Smooth muscle cell (in vitro differentiated cells): ENCODE results near the gene MICU1. TPM values are rescaled to one million over a fixed set of nuclear protein-coding genes. Genes with fewer than 3 reads are reported as not detected.

Experiments
- DNase-seq: peaks from one replicate; lab custom pipeline; 2025; ENCODE audit not compliant: unreplicated experiment; lab: John Stamatoyannopoulos, UW
- H2AFZ ChIP-seq: fragments of 200-600 bp; sonication (generic); 2 replicates; pipeline ENCODE4 v1.6.0; 2016; ENCODE audit warnings: antibody characterized with exemption, low read depth, mild to moderate bottlenecking
- H3F3A ChIP-seq: fragments of 200-600 bp; sonication (generic); 2 replicates; pipeline ENCODE4 v1.6.0; 2017; ENCODE audit warnings: antibody characterized with exemption, low read depth
- H3K27ac ChIP-seq: fragments of 200-600 bp; sonication (generic); 2 replicates; pipeline ENCODE4 v1.5.1; 2016; ENCODE audit warnings: low read depth, mild to moderate bottlenecking
- H3K27me3 ChIP-seq: fragments of 200-600 bp; sonication (generic); 2 replicates; pipeline ENCODE4 v1.6.1; 2016; ENCODE audit warnings: low read depth, mild to moderate bottlenecking
- H3K36me3 ChIP-seq: fragments of 200-600 bp; sonication (generic); 2 replicates; pipeline ENCODE4 v1.5.1; 2016; ENCODE audit warnings: low read depth
- H3K4me1 ChIP-seq: fragments of 200-600 bp; sonication (generic); 2 replicates; pipeline ENCODE4 v1.5.1; 2016; ENCODE audit warnings: low read depth
- H3K4me2 ChIP-seq: fragments of 200-600 bp; sonication (generic); 2 replicates; pipeline ENCODE4 v1.6.0; 2016; ENCODE audit warnings: mild to moderate bottlenecking
- H3K4me3 ChIP-seq: fragments of 200-600 bp; sonication (generic); 2 replicates; pipeline ENCODE4 v1.5.1; 2016; ENCODE audit warnings: mild to moderate bottlenecking
- H3K79me2 ChIP-seq: fragments of 200-600 bp; sonication (generic); 2 replicates; pipeline ENCODE4 v1.6.0; 2016; ENCODE audit warnings: low read depth, mild to moderate bottlenecking
- H3K9ac ChIP-seq: fragments of 200-600 bp; sonication (generic); 2 replicates; pipeline ENCODE4 v1.6.0; 2016; ENCODE audit warnings: low read depth
- H3K9me3 ChIP-seq: fragments of 200-600 bp; sonication (generic); replicated peaks from 2 replicates; pipeline ENCODE4 v1.5.1; 2016; ENCODE audit warnings: low read depth
- H4K20me1 ChIP-seq: fragments of 200-600 bp; sonication (generic); 2 replicates; pipeline ENCODE4 v1.6.0; 2016; ENCODE audit warnings: low read depth
- CTCF ChIP-seq: fragments of 200-600 bp; sonication (generic); IDR thresholded peaks from 2 replicates; pipeline ENCODE4 v1.5.1; 2017; ENCODE audit warnings: borderline replicate concordance, mild to moderate bottlenecking, antibody characterized with exemption; ENCODE audit not compliant: insufficient read depth, poor library complexity, severe bottlenecking
- WGBS: methylation state at CpG from one replicate; pipeline ENCODE4 v1.1.7; 2016; ENCODE audit warnings: low lambda C conversion rate; 5-methylcytosine and 5-hydroxymethylcytosine counted together
- polyA plus RNA-seq: library from polyadenylated mRNA; unstranded; fragments of >200 nt; fragmentation: Nextera tagmentation; extraction: Ambion mirVana; gene quantifications from 2 replicates; pipeline ENCODE4 v1.2.1, GENCODE V29; 2016
- total RNA-seq: library from RNA; depleted of rRNA; stranded (reverse); fragments of >200 nt; gene quantifications from 2 replicates; pipeline ENCODE4 v1.2.3, GENCODE V29; 2014

MICU1 gene
- total and polyA plus RNA-seq, 2 experiments from 2014 or later, result 35.0 to 35.1 TPM

DNA sequence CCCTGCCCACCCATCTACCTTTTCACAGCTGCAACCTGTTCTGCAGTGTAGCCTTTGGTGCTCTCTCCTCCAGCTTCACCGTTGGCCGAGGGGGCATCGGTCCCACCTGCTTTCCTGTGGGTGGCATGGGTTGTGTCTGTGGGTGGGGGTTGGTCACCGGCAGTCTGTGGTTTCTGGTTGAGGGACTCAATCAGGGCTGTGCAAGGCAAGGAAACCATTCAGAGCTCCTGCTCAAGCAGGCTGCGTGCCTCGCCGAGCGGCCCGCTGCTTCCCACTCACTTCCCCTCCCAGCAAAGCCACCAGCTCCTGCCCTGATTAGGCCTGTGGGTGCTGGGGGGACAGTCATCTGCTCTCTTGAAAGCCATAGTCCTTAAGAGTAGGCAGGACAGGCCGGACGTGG is 280.9 kb downstream of the MICU1 start:
- no peak overlapping the region for H3K4me2 ChIP-seq
- no peaks in the 10 kb centered on the region for H3F3A ChIP-seq
- H2AFZ ChIP-seq, result no peak overlapping the region
- H3K79me2 ChIP-seq, result peaks cover 4% of the 10 kb centered on the region
- no peak overlapping the region for H3K9ac ChIP-seq
- no peaks in the 10 kb centered on the region for H3K9me3 ChIP-seq
- 90% methylated on average over 11 of the region's 11 CpGs for WGBS
- peaks cover 12% of the 10 kb centered on the region for H4K20me1 ChIP-seq
- no peak for DNase-seq
- H3K27me3 ChIP-seq, result no peaks in the 10 kb centered on the region
- H3K4me3 ChIP-seq, result no peak overlapping the region
- no peaks in the 10 kb centered on the region for H3K36me3 ChIP-seq
- H3K4me1 ChIP-seq, result no peaks in the 10 kb centered on the region
- no peak for TF ChIP-seq CTCF
- H3K27ac ChIP-seq, result no peak overlapping the region

- no peak for TF ChIP-seq CTCF
- no peaks in the 10 kb centered on the region for H3F3A ChIP-seq
- no peaks in the 10 kb centered on the region for H3K36me3 ChIP-seq
- H3K79me2 ChIP-seq, result peaks cover 1% of the 10 kb centered on the region
- H3K4me1 ChIP-seq, result no peaks in the 10 kb centered on the region
- no peaks in the 10 kb centered on the region for H3K27me3 ChIP-seq
- WGBS, result 85% methylated on average over 5 of the region's 5 CpGs
- no peak for DNase-seq
- H4K20me1 ChIP-seq, result peaks cover 4% of the 10 kb centered on the region
- H3K4me3 ChIP-seq, result no peak overlapping the region
- no peaks in the 10 kb centered on the region for H3K9me3 ChIP-seq
- H3K27ac ChIP-seq, result no peak overlapping the region
- no peak overlapping the region for H3K4me2 ChIP-seq
- H2AFZ ChIP-seq, result no peak overlapping the region
- H3K9ac ChIP-seq, result no peak overlapping the region
Observed at GRCh38 chr10:72342911-72343310, 283.0 kb downstream of the MICU1 start.

DNA sequence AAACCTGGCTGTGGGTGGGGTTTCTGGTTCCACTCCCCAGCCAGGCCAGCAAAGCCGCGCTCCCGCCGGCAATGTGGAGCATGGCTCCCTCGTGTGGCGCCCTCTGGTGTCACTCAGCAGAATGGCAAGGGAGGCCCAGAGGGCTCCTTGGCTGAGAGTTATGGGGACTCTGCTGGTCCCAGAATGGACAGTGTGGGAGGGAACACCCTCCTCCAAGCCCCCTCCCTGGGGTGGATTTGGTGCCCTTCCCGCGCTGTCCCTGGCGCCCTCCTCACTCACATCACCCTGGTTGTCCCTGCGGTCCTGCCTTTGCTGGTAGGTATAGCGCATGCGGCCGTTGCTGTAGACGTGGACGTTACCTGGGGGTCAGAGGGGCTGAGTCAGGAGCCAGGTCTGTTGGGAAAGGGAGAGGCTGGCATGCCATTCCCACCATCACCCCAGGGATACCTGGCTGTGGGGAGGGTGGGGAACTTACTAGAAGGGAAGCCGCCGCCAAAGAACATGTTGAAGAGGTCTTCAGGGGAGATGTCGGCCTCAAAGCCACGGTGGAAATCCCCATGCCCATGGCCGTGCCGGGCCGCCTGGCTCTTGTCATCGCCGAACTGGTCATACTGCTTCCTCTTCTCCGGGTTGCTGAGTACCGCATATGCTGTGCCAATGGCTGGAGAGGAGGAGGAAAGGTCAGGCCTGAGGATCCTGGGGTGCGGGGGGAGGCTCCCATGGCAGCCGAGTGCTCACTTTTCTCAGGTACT is 285.2 kb downstream of the MICU1 start:
- Histone ChIP-seq H3K9me3 (no peaks in the 10 kb centered on the region), H3K4me3 (no peak overlapping the region), H3K4me1 (no peaks in the 10 kb centered on the region), H3K4me2 (no peak overlapping the region), H3F3A (no peaks in the 10 kb centered on the region), H4K20me1 (no peaks in the 10 kb centered on the region), H3K79me2 (no peaks in the 10 kb centered on the region), H2AFZ (no peak overlapping the region), H3K9ac (no peak overlapping the region), H3K27ac (no peak overlapping the region), H3K27me3 (no peaks in the 10 kb centered on the region), H3K36me3 (no peaks in the 10 kb centered on the region)
- DNase-seq, result peak; percentile 25
- WGBS, result 79% methylated on average over 28 of the region's 28 CpGs
- peak; percentile 97 for TF ChIP-seq CTCF

DNA sequence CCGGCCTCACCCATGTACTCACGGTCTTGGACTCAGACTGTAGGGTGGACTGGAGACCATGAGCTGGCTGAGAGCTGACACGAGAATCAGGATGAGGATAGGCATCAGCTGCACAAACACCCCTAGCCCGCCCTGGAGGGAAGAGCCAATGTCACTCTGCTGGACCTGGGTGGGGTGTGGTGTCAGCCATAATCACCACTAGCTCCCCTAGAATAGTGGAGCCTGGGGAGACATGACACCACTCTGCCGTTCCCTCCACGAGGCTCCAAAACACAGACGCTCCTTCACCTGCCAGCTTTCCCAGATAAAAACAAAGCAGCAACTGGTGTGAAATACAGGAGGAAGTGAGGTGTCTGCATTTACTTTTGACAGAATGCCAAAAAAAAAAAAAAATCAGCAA is 287.7 kb downstream of the MICU1 start:
- H3K9me3 ChIP-seq, result no peaks in the 10 kb centered on the region
- H3K79me2 ChIP-seq, result no peaks in the 10 kb centered on the region
- H3K4me3 ChIP-seq, result no peak overlapping the region
- DNase-seq, result no peak
- no peak overlapping the region for H3K9ac ChIP-seq
- no peaks in the 10 kb centered on the region for H4K20me1 ChIP-seq
- H3K4me2 ChIP-seq, result no peak overlapping the region
- H2AFZ ChIP-seq, result no peak overlapping the region
- no peaks in the 10 kb centered on the region for H3K27me3 ChIP-seq
- H3F3A ChIP-seq, result no peaks in the 10 kb centered on the region
- TF ChIP-seq CTCF, result no peak
- WGBS, result 95% methylated on average over 7 of the region's 7 CpGs
- H3K4me1 ChIP-seq, result peaks cover 14% of the 10 kb centered on the region
- H3K36me3 ChIP-seq, result no peaks in the 10 kb centered on the region
- H3K27ac ChIP-seq, result no peak overlapping the region
